Activated T-cell treated with anti-CD3 and anti-CD28 coated beads for 48 hours (primary cell): ENCODE measurements around the gene PEDS1.
A peak's percentile ranks its signal among the peaks of the same experiment; 100 is the strongest.
"Not testable (repeated sequence)": the region's sequence is repeated elsewhere in the genome, so short reads cannot be mapped to it uniquely, and the experiment has no call there.

ENCODE experiments used
- DNase-seq: peaks from one replicate; pipeline ENCODE4 v3.0.0-alpha.2; 2020; ENCODE audit warnings: low read depth

PEDS1 gene

DNA sequence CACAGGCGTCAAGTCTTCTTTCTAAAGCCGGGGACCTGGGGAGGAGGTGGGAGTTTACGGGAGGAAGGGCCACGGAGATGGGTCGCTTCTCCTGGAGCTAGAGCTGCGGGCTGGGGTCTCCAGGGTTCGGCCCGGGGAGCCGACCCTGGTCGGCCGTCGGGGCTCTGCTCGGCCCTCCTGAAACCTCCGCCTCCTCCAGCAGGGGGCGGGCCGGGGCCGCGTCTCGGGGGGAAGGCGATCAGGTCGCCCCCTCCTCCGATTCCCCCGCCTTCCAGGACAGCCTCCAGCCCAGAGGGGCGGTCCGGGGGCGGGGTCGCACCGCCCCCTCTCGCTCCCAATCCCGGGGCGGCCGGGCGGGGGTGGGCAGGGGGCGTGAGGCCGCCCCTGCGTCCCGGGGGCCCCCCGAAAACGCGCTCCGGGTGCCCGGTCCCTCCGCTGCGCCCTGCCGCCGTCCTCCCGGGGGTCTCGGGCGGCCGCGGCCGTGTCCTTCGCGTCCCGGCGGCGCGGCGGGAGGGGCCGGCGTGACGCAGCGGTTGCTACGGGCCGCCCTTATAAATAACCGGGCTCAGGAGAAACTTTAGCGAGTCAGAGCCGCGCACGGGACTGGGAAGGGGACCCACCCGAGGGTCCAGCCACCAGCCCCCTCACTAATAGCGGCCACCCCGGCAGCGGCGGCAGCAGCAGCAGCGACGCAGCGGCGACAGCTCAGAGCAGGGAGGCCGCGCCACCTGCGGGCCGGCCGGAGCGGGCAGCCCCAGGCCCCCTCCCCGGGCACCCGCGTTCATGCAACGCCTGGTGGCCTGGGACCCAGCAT lies 36.9 kb upstream of the PEDS1 start, which contains the start of gene CEBPB:
TSS of gene CEBPB (plus strand) at position 580 of the 814 bp plus-strand sequence. CDS start at position 784, 204 bp downstream.
- peak; percentile 83 for DNase-seq

DNA sequence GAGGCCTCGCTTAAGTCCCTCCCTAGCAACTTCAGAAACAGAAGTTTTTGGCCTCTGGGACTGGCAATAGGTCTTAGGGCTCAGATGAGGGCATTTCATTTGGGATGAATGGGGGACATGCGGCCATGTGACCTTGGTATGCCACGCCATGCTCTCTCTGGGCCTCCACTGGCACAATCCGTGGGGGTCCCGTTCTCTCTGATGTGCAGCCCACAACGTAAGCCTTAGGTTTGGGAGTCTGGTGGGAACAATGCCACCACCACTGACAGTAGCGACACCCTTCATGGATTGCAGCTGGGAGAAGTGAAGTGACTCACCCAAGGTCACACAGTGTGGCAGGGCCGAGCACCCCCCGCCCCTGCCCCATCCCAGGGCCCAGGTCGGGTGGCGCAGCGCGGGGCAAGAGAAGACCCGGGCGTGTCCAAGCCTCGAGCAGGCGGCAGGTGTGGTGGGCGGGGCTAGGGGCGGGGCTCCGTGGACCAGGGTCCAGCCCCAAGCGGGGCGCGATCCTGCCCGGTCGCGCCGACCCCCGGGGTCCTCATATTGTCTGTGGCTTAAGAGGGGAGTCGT lies 36.2 kb upstream of the PEDS1 start:
- no peak for DNase-seq

DNA sequence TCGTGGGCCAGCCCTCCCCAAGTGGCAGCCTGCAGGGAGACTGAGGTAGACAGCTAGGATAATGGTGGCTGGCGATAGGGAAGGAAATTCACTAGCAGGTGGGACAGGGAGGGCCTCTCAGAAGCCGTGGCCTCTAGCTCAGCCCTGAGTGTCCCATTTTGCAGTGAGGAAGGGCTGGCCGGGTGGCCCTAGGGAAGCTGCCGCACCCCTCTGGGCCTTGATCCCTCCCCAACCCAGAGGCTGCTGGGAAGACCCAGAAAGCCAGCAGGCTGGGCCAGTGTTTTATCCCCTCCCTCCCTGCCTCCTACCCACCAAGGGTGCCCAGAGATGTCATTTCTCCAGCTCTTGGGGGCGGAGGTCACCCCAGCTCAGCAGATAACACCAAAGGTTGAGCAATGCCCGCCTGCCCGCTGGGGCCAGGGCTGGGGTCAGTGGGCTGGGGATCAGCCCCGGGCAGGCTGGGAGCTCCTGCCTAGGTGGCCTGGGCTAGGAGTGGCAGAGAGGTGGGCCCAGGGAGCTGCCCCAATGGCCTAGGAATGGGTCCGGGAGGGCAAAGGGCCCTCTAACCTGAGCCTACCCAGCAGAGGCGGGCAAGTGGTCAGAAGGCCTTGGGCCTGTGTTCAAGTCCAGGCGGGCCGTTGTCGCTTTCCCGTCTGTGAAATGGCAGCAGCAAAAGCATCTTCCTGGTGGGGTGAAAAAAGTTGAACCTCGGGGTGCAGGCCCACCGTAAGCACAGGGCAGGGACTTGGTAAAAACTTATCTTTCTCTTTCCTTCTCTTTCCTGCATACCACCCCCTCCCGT lies 35.6 kb upstream of the PEDS1 start:
- no peak for DNase-seq

DNA sequence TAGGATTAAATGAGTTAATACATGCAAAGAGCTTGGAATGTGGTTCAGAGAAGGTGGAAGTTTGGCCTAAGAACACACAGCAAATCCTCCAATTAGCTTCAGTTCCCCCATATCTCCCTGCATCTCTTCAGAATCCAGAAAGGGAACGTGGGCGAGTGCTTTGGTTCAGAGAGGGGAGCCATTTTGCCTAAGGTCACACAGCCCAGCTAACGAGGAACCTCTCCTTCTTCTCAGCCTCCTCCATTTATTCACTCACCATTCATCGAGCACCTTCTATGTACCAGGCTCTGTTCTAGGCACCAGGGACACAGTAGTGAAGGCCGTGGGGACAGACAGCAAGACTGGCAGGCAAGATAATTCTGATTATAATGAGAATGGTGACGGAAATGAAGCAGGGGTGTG lies 34.8 kb upstream of the PEDS1 start:
- no peak for DNase-seq

DNA sequence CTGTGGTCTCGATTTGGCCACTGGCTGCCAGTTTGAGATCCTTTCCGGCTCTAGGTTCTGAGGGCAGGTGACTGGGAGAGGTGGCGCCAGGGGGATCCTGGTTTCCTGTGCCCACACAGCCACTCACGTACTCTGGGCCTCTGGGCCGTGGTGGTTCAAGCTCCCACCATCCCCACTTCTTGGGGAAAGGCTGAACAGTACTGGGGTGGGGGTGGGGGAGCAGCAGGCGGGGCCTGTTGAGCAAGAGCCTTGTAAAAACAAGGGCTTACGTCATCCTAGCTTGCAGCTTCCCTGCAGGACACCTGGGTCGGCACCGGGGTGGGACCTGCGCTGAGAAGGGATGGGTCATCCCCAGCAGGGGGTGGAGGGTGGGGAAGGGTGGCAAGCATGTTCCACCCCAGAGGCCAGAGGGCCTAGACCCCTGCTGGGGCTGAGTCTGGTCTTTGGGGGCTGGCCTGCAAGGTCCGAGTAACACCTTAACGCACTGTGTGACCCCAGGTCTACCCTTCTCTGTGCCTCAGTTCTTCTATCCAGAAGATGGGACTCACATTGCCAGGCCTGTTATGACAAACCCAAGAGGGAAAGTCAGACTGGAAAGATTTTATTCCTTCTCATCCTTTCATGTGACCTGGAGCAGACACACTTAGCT lies 34.0 kb upstream of the PEDS1 start:
- DNase-seq: no peak

DNA sequence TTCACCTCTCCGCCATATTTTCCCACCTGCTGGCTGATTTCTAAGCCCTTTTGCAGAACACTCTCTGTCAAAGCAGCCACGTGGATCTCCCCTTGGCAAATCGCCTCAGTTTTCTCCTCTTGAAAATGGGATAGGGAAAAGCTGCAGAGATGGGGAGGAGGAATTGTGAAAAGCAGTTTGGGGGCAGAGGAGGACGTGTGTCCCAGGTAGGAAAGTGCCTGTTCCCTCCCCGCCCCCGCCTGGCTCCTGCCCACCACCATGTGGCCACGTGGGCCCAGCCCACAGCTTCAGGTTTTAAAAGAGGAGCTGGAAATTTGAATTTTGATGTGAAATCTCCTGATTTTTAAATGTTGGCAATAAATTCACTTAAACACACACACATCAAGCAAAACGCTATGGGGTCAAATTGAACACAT lies 33.5 kb upstream of the PEDS1 start:
- no peak for DNase-seq

DNA sequence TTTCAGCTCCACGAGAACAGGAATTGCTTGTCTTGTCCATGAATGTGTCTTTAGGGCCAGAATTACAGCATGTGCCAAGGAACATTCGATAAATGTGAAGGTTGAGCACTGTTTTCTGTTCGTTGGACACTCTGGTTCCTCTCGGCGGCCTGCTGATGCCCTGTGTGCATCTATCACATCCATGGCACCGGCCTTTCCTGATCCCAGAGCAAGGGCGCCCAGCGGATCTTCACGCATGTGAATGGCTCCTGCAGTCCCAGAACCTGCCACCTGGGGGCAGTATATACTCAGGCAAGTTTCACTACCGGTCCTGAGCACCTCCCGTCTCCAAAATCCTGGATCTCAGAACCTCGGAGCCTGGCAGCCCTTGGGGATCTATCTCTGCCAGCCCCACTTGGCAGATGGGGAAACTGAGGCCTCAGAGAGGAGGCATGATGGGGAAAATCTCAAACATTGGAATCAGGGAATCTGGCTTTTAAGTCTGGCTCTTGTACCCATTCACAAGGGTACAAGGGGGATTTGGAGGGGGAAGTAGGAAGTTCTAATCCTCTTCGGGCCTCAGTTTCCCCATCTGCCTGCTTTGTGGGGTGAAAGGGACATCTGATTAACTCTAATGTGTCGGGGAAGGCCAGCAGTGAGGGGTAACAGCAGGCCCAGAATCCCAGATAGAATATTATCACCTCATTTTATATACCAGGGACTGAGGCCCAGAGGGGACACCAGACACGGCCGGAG lies 32.8 kb upstream of the PEDS1 start:
- DNase-seq: peak; percentile 85

DNA sequence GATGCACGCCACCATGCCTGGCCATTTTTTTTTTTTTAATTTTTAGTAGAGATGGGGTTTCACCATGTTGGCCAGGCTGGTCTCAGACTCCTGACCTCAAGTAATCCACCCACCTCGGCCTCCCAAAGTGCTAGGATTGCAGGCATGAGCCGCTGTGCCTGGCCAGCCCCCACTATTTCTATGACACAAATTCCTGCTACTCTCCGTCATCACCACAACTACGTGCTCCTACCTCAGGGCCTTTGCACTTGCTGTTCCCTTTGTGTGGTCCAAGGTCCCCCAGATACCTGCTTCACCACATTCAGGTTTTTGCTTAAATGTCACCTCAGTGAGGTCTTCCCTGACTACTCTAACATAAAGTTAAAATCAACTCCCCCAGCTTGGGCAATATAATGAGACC lies 31.9 kb upstream of the PEDS1 start:
- no peak for DNase-seq

DNA sequence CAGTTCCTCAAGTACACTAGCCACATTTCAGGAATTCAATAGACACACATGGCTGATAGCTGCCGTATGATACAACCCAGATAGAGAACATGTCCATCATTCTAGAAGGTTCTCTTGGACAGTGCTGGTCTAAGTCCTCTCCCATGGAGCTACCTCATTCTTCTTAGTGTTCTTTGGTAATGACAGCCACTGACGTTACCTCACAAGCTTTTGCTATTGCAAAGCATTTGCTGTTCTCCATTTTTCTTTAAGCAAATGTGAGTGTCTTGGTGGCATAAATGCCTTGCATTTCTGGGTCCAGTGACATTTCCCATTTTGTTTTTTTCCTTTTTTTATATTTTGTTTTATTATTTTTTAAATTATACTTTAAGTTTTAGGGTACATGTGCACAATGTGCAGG lies 28.8 kb upstream of the PEDS1 start:
- DNase-seq: no peak

DNA sequence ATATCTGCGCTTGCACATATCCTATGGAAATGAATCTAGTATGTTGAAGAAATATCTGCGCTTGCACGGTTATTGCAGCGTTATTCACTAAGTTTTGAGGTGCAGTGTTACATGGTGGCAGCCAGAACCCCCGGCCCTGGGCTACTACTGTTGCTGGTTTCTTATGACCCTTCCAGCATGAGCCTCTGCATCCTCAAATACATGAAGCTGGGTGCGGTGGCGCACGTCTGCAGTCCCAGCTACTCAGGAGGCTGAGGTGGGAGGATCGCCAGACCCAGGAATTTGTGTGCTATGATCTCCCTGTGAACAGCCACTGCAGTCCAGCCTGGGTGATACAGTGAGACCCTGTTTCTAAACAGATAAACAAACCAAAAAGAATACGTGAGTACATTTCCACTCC lies 27.8 kb upstream of the PEDS1 start:
- DNase-seq: no peak

DNA sequence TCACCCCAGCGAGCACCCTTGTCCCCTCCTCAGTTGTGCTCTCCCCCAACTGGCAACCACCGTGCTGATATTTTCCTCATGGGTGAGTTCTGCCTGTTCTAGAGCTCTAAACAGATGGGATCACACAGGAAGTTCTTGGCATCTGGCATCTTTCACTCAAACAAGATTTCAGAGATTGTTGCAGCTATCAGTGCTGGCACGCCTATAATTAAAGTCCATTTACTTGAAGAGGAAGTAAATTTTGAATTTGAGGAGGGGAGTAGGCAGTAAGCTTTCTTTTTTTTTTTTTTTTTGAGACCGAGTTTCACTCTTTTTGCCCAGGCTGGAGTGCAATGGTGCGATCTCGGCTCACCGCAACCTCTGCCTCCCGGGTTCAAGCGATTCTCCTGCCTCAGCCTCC lies 25.1 kb upstream of the PEDS1 start:
- not testable (repeated sequence) for DNase-seq

DNA sequence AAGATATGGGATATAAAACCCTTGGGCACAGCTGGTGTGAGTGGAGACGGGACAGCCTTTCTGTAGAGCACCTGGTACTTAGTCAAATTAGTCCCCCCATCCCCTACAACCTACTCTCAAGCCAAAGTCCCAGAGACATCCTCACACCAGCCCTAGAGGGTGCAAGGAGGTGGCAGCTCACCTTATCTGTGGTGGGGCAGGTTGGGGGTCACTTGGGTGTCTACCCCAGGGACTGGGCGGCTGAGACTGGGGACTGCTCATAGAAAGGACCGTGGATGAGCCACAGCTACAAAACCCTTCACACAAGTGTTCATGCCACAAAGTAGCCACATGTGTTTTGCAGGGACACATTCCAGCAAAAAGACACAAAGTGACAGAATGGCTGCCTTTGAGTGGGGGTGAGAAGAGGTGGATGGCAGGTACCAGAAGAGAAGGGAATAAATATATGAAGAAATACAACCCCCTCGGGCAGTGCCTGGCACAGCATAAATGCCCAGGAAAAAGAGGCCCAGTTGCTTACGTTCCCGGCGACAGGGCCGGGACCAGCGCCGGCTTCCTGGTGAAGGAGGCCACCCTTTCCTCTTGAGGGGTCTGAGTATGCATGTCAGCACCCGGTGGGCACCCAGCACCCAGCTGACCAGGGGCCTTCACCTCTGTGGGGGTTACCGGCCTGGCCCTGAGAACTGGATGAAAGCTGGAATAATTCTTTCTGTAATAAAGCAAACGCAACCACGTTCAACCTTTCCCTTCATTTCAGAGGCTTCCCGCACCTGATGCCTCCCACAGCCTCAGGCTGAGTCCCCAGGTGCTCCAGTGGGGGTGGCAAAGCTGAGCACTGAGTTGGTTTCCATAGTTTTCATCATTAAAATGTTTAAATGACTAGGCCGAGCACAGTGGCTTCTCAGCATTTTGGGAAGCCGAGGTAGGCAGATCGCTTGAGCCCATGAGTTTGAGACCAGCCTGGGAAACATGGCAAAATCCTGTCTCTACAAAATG lies 22.7 kb upstream of the PEDS1 start:
- no peak for DNase-seq

DNA sequence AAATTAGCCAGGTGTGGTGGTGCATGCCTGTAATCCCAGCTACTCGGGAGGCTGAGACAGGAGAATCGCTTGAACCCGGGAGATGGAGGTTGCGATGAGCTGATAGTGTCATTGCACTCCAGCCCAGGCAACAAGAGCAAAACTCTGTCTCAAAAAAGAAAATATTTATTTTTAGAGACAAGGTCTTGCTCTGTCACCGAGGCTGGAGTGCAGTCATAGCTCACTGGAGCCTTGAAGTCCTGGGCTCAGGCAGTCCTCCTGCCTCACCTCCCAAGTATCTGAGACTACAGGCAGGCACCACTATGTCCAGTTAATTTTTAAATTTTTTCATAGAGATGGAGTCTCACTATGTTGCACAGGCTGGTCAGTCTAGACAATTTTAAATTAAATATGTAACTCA lies 20.9 kb upstream of the PEDS1 start:
- no peak for DNase-seq

DNA sequence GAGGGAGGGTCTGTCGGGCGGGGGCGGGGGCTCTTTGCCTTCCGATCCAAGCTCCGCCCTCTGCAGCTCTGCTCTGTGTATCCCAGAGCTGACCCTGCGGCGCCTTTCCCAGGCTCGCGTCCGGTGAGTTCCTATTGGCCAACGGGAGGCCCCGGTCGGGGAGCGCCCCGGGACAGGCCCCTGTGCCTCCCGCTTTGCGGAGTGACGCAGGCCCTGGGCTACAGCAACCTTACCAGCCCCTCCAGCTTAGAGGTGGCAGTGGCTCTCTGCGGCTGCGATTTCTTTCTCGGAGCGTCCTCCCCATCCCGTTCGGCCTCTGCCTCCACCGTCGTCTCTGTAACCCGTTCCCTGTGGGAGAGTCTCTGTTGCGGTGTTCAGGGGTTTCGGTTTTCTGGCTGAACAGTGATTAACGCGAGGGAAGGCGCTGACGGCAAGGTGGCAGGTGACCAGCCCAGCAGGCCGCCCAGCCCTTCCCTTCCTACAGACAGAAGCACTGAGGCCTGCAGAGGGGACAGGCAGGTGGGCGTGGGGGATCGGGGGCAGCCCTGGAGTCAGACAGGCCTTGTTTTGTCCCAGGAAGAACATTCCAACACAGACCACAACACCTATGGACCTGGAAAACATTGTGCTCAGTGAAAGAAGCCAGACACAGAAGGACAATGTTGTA lies 19.0 kb upstream of the PEDS1 start:
- DNase-seq: no peak

DNA sequence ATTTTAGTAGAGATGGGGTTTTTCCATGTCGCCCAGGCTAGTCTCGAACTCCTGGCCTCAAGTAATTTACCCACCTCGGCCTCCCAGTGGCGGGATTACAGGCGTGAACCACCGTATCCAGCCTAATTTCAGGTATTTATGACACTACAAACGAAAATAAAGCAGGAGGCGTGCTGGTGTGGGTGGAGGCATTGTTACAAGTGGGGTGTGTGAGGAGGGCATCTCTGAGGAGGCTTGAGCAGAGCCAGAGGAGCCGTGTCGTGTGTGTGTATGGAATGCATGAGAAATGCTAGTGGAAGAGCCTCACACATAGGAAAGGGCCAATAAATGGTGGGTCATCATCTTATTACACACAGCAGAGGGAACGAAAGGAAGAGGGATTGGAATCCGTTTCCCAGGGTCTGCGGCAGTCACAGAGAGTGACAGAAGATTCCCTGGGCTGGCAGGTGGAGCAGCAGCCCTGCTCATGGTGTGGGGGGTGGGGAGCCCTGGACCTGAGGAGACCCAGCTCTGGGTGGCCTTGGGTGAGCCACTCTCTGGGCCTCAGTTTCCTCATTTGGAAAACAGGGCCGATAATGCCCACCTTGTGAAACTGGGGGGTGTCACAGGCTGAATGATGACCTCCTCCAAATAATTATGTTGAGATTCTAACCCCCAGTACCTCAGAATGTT lies 17.2 kb upstream of the PEDS1 start:
- DNase-seq: no peak

DNA sequence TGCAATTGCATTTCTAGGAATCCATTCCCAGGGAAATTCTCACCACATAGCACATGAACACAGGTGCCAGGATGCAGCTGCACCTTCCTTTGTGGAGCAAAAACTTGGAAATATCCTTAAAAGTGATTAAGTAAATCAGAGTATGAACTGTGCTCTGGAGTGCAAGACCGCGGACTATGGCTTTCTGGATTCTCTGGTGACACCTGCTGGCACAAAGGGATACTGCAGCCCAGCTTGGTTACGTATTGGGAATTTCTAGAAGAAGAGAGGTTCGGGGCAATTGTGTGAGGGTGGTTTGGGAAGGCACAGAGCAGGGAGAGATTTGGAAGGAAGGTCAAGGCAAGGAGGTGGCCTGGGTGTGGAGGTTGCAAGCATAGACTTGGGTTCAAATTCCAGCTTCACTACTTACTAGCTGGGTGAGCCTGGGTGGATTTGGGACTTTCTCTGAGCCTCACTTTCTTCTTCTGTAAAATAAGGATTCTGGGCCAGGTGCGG lies 15.9 kb upstream of the PEDS1 start:
- DNase-seq: peak; percentile 73

DNA sequence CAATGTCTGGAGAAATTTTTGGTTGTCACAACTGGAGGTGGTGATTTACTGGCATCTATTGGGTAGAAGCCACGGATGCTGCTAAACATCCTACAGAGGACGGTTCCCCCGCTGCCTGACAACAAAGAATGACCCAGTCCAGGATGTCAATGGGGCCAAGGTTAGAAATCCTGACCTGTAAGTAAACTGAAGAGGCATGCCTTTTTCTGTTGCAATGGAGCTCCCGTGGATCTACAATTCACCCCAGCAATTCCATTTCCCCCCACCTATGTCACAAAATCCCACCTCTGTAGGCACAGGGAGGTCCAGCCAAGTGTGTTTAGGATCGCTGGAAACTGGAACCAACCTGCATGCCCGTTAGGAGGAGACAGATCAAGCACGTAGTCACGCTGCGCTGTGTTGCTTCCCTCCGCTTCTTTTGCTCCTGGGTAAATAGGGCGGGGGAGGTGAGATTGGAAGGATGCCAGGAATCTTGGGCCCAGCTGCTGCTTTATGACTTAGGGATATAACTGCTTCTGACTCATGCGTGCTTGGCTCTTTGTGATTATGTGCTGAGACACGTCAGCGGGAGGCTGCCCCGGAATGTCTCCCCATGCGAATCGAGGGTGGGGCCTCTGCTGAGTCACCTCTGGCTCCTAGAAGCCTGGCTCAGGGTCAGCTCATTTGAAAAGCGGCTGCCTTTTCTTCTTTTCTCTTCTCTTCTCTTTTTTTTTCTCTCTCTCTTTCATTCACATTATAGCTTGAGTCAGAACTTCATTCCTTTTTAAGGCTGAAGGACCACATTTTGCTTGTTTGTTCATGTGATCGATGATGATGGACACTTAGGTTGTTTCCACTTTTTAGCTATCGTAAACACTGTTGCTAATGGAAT lies 12.4 kb upstream of the PEDS1 start:
- peak; percentile 79 for DNase-seq
